Measurements from ENCODE around the gene DHRSX.
"Not testable (repeated sequence)": the region's sequence is repeated elsewhere in the genome, so short reads cannot be mapped to it uniquely, and the experiment has no call there.

The DHRSX gene

GRCh38 chrX:2391869-2392606 lies 108.7 kb downstream of the DHRSX start:
- Histone ChIP-seq H3K36me3 (replicated peaks) (no peaks in the 10 kb centered on the region), H3K27me3 (replicated peaks) (no peaks in the 10 kb centered on the region), H3K4me3 (ENCODE audit: low read depth, low read length) (no peak overlapping the region), H3K27ac (no peak overlapping the region)
- in situ Hi-C loops (cut with HindIII; ENCODE audit: low pct_ligation_motif_present, low sequenced_read_pairs): no loop called here
- peak; percentile 81 for DNase-seq
- TF ChIP-seq CTCF (IDR thresholded peaks at IDR 0.05; ENCODE audit: low read depth, low read length, missing control alignments): peak; percentile 53

GRCh38 chrX:2390754-2391153 lies 110.0 kb downstream of the DHRSX start:
- H3K27ac ChIP-seq: no peak overlapping the region
- DNase-seq: no peak
- in situ Hi-C loops (cut with HindIII; ENCODE audit: low pct_ligation_motif_present, low sequenced_read_pairs): no loop called here
- no peak overlapping the region for H3K4me3 ChIP-seq (ENCODE audit: low read depth, low read length)
- H3K36me3 ChIP-seq (replicated peaks): no peaks in the 10 kb centered on the region
- H3K27me3 ChIP-seq (replicated peaks): no peaks in the 10 kb centered on the region
- TF ChIP-seq CTCF (IDR thresholded peaks at IDR 0.05; ENCODE audit: low read depth, low read length, missing control alignments): no peak

GRCh38 chrX:2389731-2390130 lies 111.0 kb downstream of the DHRSX start:
- H3K36me3 ChIP-seq (replicated peaks); H3K27ac ChIP-seq; H3K4me3 ChIP-seq (ENCODE audit: low read depth, low read length); H3K27me3 ChIP-seq (replicated peaks); in situ Hi-C loops (cut with HindIII; ENCODE audit: low pct_ligation_motif_present, low sequenced_read_pairs); DNase-seq: not testable (repeated sequence)

- in situ Hi-C loops (cut with HindIII; ENCODE audit: low pct_ligation_motif_present, low sequenced_read_pairs): no loop called here
- Histone ChIP-seq H3K4me3 (ENCODE audit: low read depth, low read length) (no peak overlapping the region), H3K27me3 (replicated peaks) (no peaks in the 10 kb centered on the region), H3K36me3 (replicated peaks) (no peaks in the 10 kb centered on the region), H3K27ac (no peak overlapping the region)
- no peak for DNase-seq
- no peak for TF ChIP-seq CTCF (IDR thresholded peaks at IDR 0.05; ENCODE audit: low read depth, low read length, missing control alignments)
These were observed 111.5 kb downstream of the DHRSX start for GRCh38 chrX:2389324-2389723.

- Histone ChIP-seq H3K27me3 (replicated peaks) (no peaks in the 10 kb centered on the region), H3K36me3 (replicated peaks) (no peaks in the 10 kb centered on the region), H3K4me3 (ENCODE audit: low read depth, low read length) (no peak overlapping the region), H3K27ac (no peak overlapping the region)
- in situ Hi-C loops (cut with HindIII; ENCODE audit: low pct_ligation_motif_present, low sequenced_read_pairs): no loop called here
- DNase-seq: no peak
- no peak for TF ChIP-seq CTCF (IDR thresholded peaks at IDR 0.05; ENCODE audit: low read depth, low read length, missing control alignments)
These were observed 112.1 kb downstream of the DHRSX start for GRCh38 chrX:2388669-2389068.

- no peak overlapping the region for H3K4me3 ChIP-seq (ENCODE audit: low read depth, low read length)
- no peaks in the 10 kb centered on the region for H3K36me3 ChIP-seq (replicated peaks)
- no peak for DNase-seq
- no peak for TF ChIP-seq CTCF (IDR thresholded peaks at IDR 0.05; ENCODE audit: low read depth, low read length, missing control alignments)
- H3K27me3 ChIP-seq (replicated peaks): no peaks in the 10 kb centered on the region
- in situ Hi-C loops (cut with HindIII; ENCODE audit: low pct_ligation_motif_present, low sequenced_read_pairs): no loop called here
- H3K27ac ChIP-seq: no peak overlapping the region
These were observed 113.0 kb downstream of the DHRSX start for GRCh38 chrX:2387614-2388239.

Measured in brain microvascular endothelial cell (primary cell).